Measurements from ENCODE around the gene RAC2.

Gene RAC2

DNA sequence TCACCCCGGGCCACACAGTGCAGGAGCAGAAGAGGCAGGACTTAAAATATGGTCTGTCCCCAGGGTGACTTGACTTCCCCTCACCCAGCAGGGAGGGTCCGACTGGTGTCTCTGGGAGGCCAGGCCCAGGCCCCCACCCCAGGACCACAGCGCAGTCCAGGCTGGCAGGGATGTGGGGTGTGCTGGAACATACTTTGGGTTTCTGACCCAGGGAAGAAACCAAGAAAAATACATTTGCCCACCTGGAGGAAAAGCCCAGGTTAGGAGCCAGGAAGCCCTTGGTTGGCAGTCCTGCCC is 61.2 kb downstream of the RAC2 start:
- TF ChIP-seq CTCF (IDR thresholded peaks at IDR 0.05; ENCODE audit: extremely low read depth, missing control alignments), result no peak
- DNase-seq (ENCODE audit: low spot score), result no peak

DNA sequence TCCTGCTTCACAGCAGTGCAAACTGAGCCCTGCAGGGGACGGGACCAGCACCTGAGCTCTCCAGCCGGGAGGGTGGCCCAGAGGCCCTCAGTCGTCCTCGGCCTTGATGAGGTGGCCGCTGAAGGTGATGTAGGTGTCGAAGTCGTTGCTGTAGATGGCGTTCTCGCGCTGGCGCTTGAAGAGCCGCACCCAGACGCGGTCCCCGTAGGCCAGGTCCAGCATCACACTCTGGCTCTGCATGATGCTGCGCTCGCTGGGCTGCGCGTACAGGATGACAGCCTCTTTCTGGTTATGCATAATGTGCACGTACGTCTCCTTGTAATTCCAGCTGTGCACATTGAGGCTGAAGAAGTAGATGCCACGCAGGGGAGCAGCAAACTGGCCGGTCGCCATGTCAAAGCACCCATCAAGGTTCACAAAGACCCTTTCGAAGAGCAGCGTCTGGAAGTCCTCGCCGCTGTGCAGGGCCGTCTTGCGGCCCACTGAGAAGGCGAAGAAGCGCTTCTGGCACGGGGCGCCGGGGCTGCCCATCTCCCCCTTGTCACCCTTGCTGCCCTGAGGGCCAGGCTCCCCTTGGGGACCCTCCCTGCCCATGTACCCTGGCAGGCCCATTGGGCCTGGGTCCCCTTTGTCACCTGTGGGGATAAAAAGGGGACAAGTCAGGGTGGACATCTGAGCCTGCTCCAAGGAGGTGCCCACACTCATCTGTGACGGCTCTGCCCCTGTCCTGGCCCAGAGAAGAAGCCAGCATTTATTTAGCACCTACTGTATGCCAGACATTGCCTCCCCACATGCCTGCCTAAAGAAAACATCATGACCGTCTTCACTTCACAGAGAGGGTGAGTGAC is 61.7 kb downstream of the RAC2 start:
- TF ChIP-seq CTCF (IDR thresholded peaks at IDR 0.05; ENCODE audit: extremely low read depth, missing control alignments), result no peak
- DNase-seq (ENCODE audit: low spot score), result no peak

- TF ChIP-seq CTCF (IDR thresholded peaks at IDR 0.05; ENCODE audit: extremely low read depth, missing control alignments), result no peak
- DNase-seq (ENCODE audit: low spot score), result no peak
These were observed 62.4 kb downstream of the RAC2 start for GRCh38 chr22:37181681-37182080.

- DNase-seq (ENCODE audit: low spot score), result no peak
These were observed 63.4 kb downstream of the RAC2 start for GRCh38 chr22:37180531-37181231.

GRCh38 chr22:37179622-37180420 is 64.2 kb downstream of the RAC2 start:
- DNase-seq (ENCODE audit: low spot score), result no peak
- no peak for TF ChIP-seq CTCF (IDR thresholded peaks at IDR 0.05; ENCODE audit: extremely low read depth, missing control alignments)

More at GRCh38 chr22:37180531-37181231, 63.4 kb downstream of the RAC2 start:
- no peak for TF ChIP-seq CTCF (IDR thresholded peaks at IDR 0.05; ENCODE audit: extremely low read depth, missing control alignments)

GRCh38 chr22:37179126-37179470 is 65.0 kb downstream of the RAC2 start:
- no peak for TF ChIP-seq CTCF (IDR thresholded peaks at IDR 0.05; ENCODE audit: extremely low read depth, missing control alignments)
- no peak for DNase-seq (ENCODE audit: low spot score)

All from GM20000 (cell line).